Activated CD8-positive, alpha-beta T cell treated with anti-CD3 and anti-CD28 coated beads, Interleukin-2, amount 10 ng/mL, durations not matched to agents 7 days and 5 days (primary cell): Measurements from ENCODE around the gene OR10AD1. TPM values are rescaled to one million over a fixed set of nuclear protein-coding genes. Genes with fewer than 3 reads are reported as not detected.
A peak's percentile ranks its signal among the peaks of the same experiment; 100 is the strongest.
"Not testable (repeated sequence)": the region's sequence is repeated elsewhere in the genome, so short reads cannot be mapped to it uniquely, and the experiment has no call there.

Source experiments
- ATAC-seq: fragments of 150-1000 bp; cut with Tn5 transposase; one replicate; pipeline ENCODE4 v1.10.0; 2021; ENCODE audit warnings: moderate library complexity
- CTCF ChIA-PET: fragments of 350-600 bp; sonication (Branson Sonifier 250); formaldehyde crosslinking; loops from one replicate; lab custom pipeline; 2021; ENCODE audit warnings: antibody characterized with exemption; lab: Charles Lee
- POLR2A ChIA-PET: fragments of 350-600 bp; sonication (Branson Sonifier 250); formaldehyde crosslinking; loops from one replicate; lab custom pipeline; 2021; ENCODE audit warnings: antibody characterized with exemption; lab: Charles Lee
- DNase-seq: peaks from one replicate; pipeline ENCODE4 v3.0.0-alpha.2; 2020
- H3K27ac Mint-ChIP-seq: one replicate; pipeline ENCODE4 v1.8.0; 2021; ENCODE audit warnings: mild to moderate bottlenecking, mixed read lengths
- H3K27me3 Mint-ChIP-seq: one replicate; pipeline ENCODE4 v1.8.0; 2021; ENCODE audit warnings: low read depth, mixed read lengths
- H3K36me3 Mint-ChIP-seq: one replicate; pipeline ENCODE4 v1.8.0; 2021; ENCODE audit warnings: low read depth, mixed read lengths
- H3K4me1 Mint-ChIP-seq: one replicate; pipeline ENCODE4 v1.8.0; 2021; ENCODE audit warnings: low read depth, mixed read lengths
- H3K4me3 Mint-ChIP-seq: one replicate; pipeline ENCODE4 v1.8.0; 2021; ENCODE audit warnings: mild to moderate bottlenecking, mixed read lengths
- H3K9me3 Mint-ChIP-seq: one replicate; pipeline ENCODE4 v1.8.0; 2022; ENCODE audit warnings: mixed read lengths; ENCODE audit not compliant: insufficient read depth
- total RNA-seq, 2 experiments: library from RNA; stranded (reverse); gene quantifications; one replicate each; pipeline ENCODE4 v1.2.3, GENCODE V29; 2021

The OR10AD1 gene
- total RNA-seq, 2 experiments from 2014 or later = not detected

DNA sequence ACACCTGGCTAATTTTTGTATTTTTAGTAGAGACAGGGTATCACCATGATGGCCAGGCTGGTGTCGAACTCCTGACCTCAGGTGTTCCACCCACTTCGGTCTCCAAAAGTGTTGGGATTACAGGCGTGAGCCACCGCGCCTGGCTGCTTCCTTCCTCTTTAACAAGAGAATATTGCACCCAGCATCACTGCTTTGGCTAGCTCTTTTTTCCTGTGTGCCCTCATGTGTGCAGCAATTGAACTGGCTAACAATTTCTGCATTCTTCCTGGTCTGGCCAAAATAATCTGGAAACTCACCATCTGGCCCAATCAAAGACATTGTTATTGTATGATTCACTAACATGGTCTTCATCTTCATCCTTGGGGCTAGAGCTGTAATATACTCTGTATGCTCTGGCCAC, 43.0 kb downstream of the OR10AD1 start:
- peaks cover 29% of the 10 kb centered on the region for H3K4me1 Mint-ChIP-seq
- no peaks in the 10 kb centered on the region for H3K9me3 Mint-ChIP-seq
- peaks cover 2% of the 10 kb centered on the region for H3K36me3 Mint-ChIP-seq
- no peak for DNase-seq
- no peak overlapping the region for H3K4me3 Mint-ChIP-seq
- H3K27me3 Mint-ChIP-seq = peaks cover 8% of the 10 kb centered on the region
- ATAC-seq = no peak
- ChIA-PET POLR2A (no interaction called here), CTCF (interaction anchor here (0.5 to 2.0 kb wide), 2 partner anchors 23 to 222 kb away, joined by 3 to 10 read pairs; partner anchors contain the start of gene CCDC184)
- H3K27ac Mint-ChIP-seq = no peak overlapping the region

DNA sequence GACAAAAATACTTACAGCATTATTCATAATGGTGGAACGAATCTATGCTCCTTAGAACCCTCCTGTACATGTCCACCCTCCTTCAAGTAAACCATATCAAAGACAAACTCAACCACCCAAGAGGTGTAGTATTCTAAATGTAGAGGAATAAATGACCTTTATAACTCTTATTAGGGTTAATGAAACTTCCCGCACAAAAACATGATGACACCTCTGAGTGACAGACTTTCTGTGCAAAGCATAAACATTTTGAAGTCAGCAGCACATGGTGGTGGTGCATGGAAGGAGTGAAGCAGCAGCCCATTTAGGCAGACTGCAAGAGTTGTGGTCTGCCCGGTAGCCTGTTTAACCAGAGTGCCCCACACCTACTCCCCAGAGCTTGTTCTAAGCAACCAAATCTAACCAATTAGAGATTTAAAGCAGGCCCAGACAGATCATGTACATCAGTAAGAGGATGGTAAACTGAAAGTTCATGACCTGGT, 45.2 kb downstream of the OR10AD1 start:
- Mint-ChIP-seq H3K27me3 (peaks cover 1% of the 10 kb centered on the region), H3K4me1 (peaks cover 37% of the 10 kb centered on the region), H3K9me3 (no peaks in the 10 kb centered on the region), H3K36me3 (peaks cover 8% of the 10 kb centered on the region), H3K4me3 (peak overlapping the region; percentile 95), H3K27ac (peak overlapping the region; percentile 96)
- POLR2A ChIA-PET = interaction anchor here (0.5 to 3.0 kb wide), 15 partner anchors 11 to 966 kb away, joined by 3 to 35 read pairs (median 6); partner anchors contain the start of genes CCDC184, PFKM and SENP1
- CTCF ChIA-PET = interaction anchor here (0.7 to 2.3 kb wide), 24 partner anchors 10 to 503 kb away, joined by 3 to 15 read pairs (median 4); partner anchors contain the start of genes CCDC184, PFKM, SENP1 and TMEM106C
- DNase-seq (peak; percentile 36), ATAC-seq (no peak)

DNA sequence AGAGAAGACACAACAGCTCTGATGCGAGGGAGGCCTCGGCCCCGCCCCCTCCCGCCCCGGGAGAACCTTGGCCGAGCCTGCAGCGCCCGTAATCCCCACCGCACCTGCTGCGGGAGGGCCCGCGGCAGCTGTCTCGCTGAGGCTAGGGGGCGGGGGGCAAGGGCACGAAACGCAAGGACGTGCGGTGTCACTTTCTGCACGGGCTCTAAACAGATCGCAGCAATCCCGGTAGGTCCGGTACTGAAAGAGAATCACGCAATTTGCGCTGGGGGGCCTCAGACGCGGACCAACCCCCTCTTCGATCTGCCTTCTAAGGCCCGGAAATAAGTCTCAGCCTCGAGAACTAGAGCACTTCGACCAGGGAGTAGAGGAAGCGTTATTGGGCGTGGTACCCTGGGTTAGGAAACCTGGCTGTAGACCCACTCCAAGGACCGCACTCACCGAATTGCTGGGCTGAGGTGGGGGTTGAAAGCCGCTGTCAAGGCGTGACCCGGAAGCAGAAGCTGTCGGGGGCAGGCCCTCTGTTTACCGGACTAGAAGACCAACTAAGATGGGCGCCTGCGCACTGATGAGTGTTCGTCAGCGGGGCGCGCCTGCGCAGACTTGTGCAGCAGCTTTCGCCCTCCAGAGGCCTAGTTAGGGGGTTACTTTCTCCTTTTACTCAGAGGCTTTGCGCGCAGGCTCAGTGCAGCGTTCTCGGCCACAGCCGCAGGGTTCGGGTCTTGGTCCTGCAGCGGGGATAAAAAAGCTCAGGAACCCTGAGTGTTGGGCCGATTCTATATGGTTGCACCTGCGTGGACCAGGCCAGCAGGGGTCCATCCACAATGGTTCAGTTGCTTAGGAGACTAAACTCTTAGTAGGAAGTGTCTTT, 45.8 kb downstream of the OR10AD1 start, which contains the start of gene ASB8:
TSS of gene ASB8 (minus strand) at position 498 of the 871 bp plus-strand sequence. CDS start 4,019 bp downstream, outside the sequence.
- ChIA-PET POLR2A (interaction anchor here (0.5 to 3.0 kb wide), 18 partner anchors 10 to 965 kb away, joined by 3 to 35 read pairs (median 5); partner anchors contain the start of genes CCDC184, KANSL2, PFKM and SENP1), CTCF (interaction anchor here (0.7 to 2.3 kb wide), 24 partner anchors 9 to 502 kb away, joined by 3 to 15 read pairs (median 4); partner anchors contain the start of genes CCDC184, PFKM, SENP1 and TMEM106C)

DNA sequence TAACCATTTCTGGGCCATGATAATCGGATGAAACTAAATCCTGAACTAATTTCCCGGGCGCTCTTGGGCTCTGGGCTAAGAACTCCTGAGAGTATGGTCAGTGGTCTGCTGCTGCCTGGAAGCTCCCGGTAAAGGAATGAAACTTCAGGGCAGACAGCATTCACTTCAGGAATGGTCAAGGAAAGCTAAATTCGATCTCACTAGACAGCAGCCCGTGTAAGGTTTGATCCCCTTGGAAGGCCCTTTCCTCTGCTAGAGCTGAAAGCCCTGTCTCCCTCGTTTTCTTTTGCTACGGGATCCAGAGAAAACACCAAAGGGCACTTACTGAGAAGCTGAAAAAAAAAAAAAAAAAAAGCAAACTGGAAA, 46.5 kb downstream of the OR10AD1 start:
- DNase-seq (no peak), ATAC-seq (no peak)
- H3K36me3 Mint-ChIP-seq = peaks cover 18% of the 10 kb centered on the region
- H3K27me3 Mint-ChIP-seq = no peaks in the 10 kb centered on the region
- no peaks in the 10 kb centered on the region for H3K9me3 Mint-ChIP-seq
- POLR2A ChIA-PET = interaction anchor here (0.5 to 3.0 kb wide), 8 partner anchors 9 to 526 kb away, joined by 3 to 35 read pairs (median 6); partner anchors contain the start of genes CCDC184, KANSL2 and SENP1
- CTCF ChIA-PET = interaction anchor here (1.1 to 2.3 kb wide), 5 partner anchors 33 to 166 kb away, joined by 3 to 15 read pairs (median 13); partner anchors contain the start of genes PFKM and SENP1
- peaks cover 42% of the 10 kb centered on the region for H3K4me1 Mint-ChIP-seq
- peak overlapping the region; percentile 95 for H3K4me3 Mint-ChIP-seq
- H3K27ac Mint-ChIP-seq = peak overlapping the region; percentile 96

More for the DNA sequence above, 45.8 kb downstream of the OR10AD1 start, which contains the start of gene ASB8:
- peak; percentile 100 for DNase-seq
- H3K36me3 Mint-ChIP-seq = peaks cover 13% of the 10 kb centered on the region
- H3K4me3 Mint-ChIP-seq = peak within 1 kb of the TSS; percentile 95
- no peaks in the 10 kb centered on the region for H3K9me3 Mint-ChIP-seq
- H3K27me3 Mint-ChIP-seq = no peaks in the 10 kb centered on the region
- peak; percentile 96 for ATAC-seq
- H3K27ac Mint-ChIP-seq = peak within 1 kb of the TSS; percentile 96
- H3K4me1 Mint-ChIP-seq = peaks cover 40% of the 10 kb centered on the region

DNA sequence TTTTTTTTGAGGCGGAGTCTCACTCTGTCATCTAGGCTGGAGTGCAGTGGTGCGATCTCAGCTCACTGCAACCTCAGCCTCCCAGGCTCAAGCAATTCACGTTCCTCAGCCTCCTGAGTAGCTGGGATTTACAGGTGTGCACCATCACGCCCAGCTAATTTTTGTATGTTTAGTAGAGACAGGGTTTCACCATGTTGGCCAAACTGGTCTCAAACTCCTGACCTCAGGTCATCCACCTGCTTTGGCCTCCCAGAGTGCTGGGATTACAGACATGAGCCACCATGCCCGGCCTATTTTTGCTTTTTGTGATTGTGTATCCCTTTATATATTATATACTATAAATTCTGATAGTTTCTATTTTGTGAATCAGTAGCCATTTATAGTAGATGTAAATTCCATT, 47.3 kb downstream of the OR10AD1 start:
- H3K27me3 Mint-ChIP-seq, ATAC-seq, H3K27ac Mint-ChIP-seq, H3K9me3 Mint-ChIP-seq, DNase-seq: not testable (repeated sequence)
- Mint-ChIP-seq H3K36me3 (peaks cover 19% of the 10 kb centered on the region), H3K4me1 (peaks cover 37% of the 10 kb centered on the region), H3K4me3 (peak overlapping the region; percentile 95)
- CTCF ChIA-PET = interaction anchor here (0.7 to 1.2 kb wide), 2 partner anchors 33 to 71 kb away, joined by 3 to 4 read pairs; no protein-coding TSS in a partner anchor
- POLR2A ChIA-PET = interaction anchor here (1.9 to 3.0 kb wide), 2 partner anchors 8 to 50 kb away, joined by 10 to 35 read pairs; partner anchors contain the start of gene SENP1

Other genes with a start within 250 kb of the OR10AD1 start
- 100 to 1,000 TPM; 139 to 140 TPM for gene TMEM106C, start 239.7 kb downstream of the OR10AD1 start, total RNA-seq
- not detected for gene COL2A1, start 198.8 kb downstream of the OR10AD1 start, total RNA-seq
- 10 to 100 TPM; 45.6 to 50.1 TPM for gene SENP1, start 97.2 kb downstream of the OR10AD1 start, total RNA-seq
- 10 to 100 TPM; 20.6 to 22.7 TPM for gene PFKM, start 83.9 kb downstream of the OR10AD1 start, total RNA-seq
- 10 to 100 TPM; 37.9 to 47.2 TPM for gene ASB8, start 45.8 kb downstream of the OR10AD1 start, total RNA-seq
- gene CCDC184, start 19.6 kb downstream of the OR10AD1 start, total RNA-seq = 1 to 10 TPM; 1.4 to 1.5 TPM
- 10 to 100 TPM; 10.6 to 14.1 TPM for gene ZNF641, start 147.6 kb upstream of the OR10AD1 start, total RNA-seq